Central memory CD4-positive, alpha-beta T cell (primary cell): Measurements from ENCODE around the gene OR2T1.
A peak's percentile ranks its signal among the peaks of the same experiment; 100 is the strongest.
"Not testable (repeated sequence)": the region's sequence is repeated elsewhere in the genome, so short reads cannot be mapped to it uniquely, and the experiment has no call there.

Experiments used
- DNase-seq: peaks from one replicate; pipeline ENCODE4 v3.0.0; 2022
- total RNA-seq, 3 experiments: gene quantifications; one replicate each; lab custom pipeline; 2026; lab: John Stamatoyannopoulos, UW

Gene OR2T1, protein sequence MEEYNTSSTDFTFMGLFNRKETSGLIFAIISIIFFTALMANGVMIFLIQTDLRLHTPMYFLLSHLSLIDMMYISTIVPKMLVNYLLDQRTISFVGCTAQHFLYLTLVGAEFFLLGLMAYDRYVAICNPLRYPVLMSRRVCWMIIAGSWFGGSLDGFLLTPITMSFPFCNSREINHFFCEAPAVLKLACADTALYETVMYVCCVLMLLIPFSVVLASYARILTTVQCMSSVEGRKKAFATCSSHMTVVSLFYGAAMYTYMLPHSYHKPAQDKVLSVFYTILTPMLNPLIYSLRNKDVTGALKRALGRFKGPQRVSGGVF
- total RNA-seq, result 0 to 0.04 (median 0) reads per million in 3 experiments

DNA sequence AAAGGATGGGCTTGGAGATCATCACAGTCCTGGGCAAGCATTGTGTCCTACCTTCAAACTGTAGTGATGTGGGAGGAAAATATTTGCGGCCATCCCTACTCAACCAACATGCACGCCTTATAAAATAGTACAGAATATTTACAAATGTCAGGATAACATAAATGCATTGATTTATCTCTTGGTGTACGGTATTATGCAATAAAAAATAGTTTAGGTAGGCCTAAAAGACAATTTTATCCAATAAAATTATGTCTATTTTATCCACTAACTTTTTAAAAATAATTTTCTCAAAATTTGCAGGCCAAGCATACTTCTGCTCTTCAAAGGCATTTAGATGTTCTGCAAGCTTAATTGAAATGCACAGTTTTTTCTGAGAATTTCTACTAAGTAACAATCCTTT is at the start of gene OR2T1:
TSS of gene OR2T1 (plus strand) at position 301 of the 400 bp plus-strand sequence. CDS start 3,100 bp downstream, outside the sequence.
- DNase-seq, result no peak

DNA sequence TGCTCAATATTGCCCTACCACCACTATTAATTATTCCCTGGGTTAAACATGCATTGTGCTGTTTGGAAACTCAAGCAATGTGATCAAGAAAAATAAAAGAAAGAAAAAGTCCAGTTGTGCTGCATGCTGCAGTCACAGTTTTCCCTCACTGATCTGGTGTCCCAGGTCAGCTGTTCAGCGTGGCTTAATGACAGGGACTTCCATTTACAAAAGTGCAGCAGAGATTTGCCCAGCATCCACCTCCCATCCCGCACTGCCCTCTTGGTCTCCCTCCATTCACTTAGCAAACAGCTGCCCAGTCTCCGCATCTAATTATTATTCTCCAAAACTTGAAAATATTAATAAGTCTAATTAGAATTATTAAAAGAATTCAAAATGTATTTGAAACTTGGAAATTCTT is 43.4 kb upstream of the OR2T1 start:
- no peak for DNase-seq

DNA sequence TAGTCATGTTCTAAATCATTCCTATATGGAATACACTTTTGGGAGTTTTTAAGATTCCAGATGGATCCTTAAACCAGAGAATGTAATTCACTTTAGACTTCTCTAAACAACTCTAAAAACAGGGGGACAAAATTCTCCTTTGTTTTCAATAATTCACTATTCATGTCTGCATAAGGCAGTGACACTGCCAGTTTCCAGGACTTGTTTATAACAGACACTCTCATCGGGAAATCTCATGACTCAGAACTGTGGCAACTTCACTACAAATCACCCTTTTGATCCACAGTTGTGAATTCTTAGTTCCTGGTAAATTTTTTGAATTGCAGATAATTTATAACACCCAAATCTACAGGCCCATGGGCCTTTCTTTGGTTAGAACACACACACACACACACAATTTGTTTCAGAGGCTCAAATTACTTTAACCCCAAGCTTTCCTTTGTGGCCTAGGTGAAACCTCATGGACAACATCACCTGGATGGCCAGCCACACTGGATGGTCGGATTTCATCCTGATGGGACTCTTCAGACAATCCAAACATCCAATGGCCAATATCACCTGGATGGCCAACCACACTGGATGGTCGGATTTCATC is 41.6 kb upstream of the OR2T1 start, which contains the start of gene OR2T4:
TSS of gene OR2T4 (plus strand) at position 545 of the 595 bp plus-strand sequence. CDS start at position 545, 0 bp downstream.
- no peak for DNase-seq

DNA sequence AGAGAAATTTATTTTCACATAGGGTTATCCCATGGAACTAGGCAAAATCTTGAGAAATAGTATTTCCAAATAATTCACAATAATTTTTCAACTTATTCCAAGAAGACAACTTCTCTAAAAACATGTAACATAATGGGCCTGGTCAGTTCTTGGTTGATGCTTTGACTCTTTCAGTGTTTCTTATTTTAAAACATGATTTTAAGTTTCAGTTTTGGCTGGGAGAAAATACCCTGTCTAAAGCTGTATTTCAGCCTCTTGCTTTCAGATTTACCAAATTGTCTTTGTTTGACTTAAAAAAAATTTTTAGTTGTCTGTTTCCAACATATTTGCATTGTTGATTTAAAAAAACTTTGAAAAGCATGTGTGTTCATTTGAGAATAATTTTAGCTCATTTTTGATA is 36.2 kb upstream of the OR2T1 start:
- no peak for DNase-seq

DNA sequence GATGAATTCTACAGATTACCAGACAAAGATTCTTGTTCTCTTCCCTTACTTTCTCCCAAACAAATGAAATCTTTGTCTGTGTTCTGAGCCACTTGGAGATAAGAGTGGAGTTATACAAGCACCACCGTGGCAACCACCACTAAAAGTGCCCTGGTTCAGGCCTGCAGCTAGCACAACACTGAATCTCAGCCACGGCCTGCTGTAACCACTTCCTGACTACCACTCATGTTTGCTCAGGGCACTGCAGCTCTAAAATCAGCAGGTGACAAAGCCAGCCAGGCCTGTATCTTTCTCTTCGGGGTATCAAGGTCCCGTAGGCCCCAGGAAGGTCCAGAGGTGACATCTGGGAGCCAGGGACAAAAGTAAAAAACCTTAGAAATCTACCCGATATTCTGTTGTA is 30.5 kb upstream of the OR2T1 start:
- no peak for DNase-seq

DNA sequence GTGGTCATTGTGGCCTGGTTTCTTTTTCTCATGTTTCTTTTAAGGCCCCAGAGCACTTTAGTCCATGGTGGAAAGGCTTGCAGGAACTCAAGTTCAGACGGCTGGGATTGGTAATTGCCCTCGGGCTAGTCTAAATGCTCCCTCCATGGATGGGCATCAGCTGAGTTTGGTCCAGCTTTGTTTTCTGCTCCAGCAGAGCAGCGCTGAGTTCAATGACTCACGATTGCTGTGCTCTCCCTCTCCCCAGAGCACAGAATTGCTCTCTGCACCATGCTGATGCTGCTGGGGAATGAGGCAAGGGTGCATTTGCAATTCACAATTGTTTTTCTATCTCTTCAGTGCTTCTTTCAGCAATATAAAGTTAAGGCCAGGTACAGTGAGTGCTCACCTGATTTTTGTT is 29.1 kb upstream of the OR2T1 start:
- DNase-seq, result no peak

DNA sequence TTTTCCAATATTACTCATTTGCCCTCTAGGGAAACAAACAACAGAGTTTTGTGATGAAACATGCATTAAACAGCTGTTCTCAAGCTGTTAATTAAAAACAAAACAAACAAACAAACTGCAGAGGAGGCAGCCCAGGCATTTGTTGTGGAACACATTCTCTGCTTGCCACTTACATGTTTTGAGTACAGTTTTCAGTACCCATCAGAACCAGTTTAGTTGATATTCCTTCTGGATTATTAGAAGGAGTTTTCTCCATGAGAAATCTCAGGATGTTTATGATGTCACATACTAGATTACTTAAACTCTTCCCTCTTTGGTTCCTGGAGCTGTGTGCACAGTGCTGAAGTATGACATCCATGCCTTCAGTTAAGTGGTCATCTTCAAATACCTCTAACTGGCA is 27.4 kb upstream of the OR2T1 start, which contains the start of gene OR2T6:
TSS of gene OR2T6 (plus strand) at position 301 of the 400 bp plus-strand sequence. CDS start 11,863 bp downstream, outside the sequence.
- DNase-seq, result no peak

DNA sequence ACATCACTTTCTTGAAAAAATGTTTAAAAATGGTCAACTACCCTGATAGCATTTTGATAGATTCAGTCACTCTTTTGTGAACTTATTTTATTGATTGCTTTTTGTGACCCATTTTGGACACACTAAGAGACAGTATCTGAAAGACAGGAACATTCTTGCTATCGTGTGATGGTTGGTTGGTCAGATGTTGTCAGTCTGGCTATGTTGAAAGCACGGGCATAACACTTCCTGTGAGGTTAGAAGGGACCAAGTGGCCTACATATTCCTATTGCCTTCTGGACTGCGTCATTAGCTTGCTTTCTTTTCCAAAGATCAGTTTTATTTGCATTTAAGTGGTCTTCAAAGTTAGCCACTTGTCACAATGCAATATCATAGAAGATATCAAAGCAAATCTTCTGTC is 25.9 kb upstream of the OR2T1 start:
- no peak for DNase-seq

DNA sequence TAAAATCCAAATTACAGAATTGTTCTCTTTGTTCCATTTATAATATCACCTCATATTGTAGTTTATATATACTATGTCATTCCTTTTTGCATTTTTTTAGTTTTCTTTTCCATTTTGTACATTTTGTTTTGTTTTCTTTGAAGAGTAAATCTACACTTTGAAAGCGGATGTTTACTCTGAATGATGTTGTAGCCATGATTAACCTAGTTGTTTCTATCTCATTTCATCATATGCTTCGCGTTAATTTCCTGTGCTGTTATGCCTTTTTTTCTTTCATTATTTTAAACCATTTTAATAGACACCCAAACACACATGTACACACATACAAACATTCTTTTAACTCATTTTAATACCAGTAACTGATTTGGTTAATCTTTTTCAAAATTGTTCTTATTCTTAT is 22.0 kb upstream of the OR2T1 start:
- DNase-seq, result no peak

DNA sequence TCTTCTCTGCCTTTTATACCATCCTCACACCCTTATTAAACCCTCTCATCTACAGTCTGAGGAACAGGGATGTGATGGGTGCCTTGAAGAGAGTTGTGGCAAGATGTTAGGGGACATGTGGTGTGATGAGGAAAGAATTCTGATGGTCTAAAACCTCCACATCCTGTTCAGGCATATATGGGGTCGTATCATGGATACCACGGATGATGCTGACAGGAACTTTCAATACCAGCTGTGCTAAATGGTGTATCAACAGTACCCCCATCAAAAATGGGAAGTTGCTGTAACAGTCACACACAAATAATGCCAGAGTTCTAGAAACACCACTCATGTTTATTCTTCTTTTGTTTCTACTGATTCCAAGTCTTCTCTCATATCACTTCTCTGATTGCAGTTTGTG is 14.4 kb upstream of the OR2T1 start:
- DNase-seq, result no peak

DNA sequence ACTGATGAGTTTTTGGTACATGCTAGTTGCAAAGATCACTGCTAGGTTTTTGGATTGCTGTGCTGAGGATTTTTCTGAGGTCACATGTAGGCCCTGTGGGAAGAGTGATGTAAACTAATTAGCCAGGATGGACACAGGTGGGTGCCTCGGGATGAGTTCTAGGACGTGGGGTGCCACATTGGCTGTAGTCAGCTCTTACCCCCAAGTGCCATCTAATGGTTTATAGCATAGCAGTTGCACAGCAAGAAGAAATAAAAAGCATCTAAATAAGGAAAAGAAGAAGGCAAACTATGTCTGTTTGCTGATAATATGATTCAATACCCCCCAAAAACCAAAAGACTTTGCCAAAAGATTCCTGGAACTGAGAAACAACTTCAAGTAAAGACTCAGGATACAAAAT is 9.8 kb upstream of the OR2T1 start:
- no peak for DNase-seq

DNA sequence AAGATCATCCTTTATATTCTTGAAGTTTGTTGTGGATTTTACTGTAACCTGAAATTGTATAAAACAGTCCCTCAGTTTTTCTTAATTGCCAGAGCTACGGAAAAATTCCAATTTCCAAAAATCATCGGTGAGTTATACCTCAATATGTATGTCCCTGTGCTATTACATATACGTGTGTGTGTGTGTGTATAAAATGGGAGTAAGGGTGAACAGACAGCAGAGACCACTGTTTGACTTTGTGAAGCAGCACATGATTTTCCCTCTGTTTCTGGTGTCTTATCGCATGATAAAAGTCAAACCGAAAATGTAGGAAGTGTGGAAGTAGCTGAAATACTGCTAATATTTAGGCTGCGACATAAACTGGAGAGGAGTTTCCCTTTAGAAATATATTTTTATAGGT is 1.2 kb downstream of the OR2T1 start:
- DNase-seq, result peak; percentile 17

DNA sequence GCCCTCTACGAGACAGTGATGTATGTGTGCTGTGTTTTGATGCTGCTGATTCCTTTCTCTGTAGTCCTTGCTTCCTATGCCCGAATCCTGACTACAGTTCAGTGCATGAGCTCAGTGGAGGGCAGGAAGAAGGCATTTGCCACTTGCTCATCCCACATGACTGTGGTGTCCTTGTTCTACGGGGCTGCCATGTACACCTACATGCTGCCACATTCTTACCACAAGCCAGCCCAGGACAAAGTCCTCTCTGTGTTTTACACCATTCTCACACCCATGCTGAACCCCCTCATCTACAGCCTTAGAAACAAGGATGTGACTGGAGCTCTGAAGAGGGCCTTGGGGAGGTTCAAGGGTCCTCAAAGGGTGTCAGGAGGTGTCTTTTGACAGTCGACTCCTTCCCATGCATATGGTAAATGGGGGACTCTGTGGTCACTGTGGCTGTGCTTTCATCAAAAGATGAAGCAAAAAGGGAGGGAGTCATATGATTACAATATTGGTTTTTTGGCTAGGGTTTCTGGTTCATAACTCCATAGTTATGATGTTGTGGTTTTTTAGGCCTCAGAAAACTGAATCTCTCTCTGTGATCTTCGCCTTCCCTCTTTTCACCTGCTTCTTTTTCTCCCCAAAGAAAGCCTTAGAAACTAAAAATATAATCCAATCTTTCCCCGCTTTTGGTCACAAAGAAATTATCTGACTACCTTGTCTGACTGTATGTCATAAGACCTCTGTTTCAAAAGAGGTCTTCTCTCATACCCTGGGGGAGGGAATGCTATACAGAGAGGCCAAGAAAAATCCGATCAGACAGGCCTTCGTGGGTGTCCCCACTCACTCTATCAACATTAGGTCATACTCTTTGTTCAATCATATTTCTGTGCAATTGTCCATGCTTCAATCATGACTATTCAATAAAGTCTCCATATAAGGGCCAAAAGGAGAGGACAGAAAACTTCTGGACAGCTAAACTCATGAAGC is 4.2 kb downstream of the OR2T1 start:
- DNase-seq, result no peak

DNA sequence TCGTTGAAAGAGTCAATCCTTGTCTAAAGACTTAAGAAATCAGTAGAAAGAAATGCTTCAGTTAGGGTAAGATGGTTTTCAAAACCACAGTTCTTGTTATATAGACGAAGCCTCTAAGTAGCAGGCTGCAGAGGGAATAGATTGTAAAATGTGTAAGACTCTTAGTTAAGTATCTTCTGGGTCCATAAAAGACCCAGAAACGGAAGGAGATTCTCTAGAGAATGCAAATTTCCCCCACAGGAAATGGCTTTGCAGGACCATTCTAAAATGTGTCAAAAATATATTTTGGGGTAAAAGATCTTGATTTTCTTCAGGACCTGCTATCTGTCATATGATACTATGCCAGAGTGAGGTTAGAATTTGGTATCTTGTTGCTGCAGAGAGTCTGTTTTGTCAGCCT is 13.4 kb downstream of the OR2T1 start:
- DNase-seq, result no peak

DNA sequence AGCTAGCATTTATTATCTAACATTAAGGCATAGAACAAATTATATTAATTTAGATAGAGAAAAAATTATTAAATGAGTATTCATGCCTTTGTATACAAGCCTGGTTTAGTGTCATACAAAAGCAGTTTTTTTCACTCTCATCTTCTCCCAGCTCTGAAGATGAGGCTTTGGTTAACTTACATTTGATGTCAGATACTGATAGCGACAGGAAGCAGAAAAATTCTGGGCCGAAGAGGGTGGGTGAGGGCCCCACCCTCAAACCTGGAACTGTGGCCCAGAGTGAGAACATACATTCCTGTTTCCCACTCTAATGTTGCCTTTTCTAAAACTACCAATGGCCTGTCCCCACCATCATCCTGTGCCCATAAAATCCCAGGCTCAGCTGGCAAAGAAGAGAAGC is 15.0 kb downstream of the OR2T1 start:
- no peak for DNase-seq

DNA sequence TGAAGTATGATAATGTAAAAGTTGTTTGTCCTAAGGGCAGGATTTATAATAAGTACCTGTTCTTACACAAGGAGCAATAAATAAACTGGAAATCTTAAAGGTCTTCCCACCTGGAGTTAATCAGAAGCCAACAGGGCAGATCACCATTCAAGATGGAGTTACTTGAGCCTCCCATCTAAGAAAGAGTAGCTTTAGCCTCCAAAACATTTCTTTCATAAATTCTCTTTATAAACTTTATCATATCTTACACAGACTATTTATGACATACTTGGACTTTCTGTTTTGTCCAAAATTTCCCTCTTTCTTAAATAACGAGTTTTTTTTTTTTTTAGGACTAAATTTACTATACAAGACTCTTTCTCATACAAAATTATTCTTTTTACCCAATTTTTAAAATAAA is 18.5 kb downstream of the OR2T1 start:
- DNase-seq, result no peak

DNA sequence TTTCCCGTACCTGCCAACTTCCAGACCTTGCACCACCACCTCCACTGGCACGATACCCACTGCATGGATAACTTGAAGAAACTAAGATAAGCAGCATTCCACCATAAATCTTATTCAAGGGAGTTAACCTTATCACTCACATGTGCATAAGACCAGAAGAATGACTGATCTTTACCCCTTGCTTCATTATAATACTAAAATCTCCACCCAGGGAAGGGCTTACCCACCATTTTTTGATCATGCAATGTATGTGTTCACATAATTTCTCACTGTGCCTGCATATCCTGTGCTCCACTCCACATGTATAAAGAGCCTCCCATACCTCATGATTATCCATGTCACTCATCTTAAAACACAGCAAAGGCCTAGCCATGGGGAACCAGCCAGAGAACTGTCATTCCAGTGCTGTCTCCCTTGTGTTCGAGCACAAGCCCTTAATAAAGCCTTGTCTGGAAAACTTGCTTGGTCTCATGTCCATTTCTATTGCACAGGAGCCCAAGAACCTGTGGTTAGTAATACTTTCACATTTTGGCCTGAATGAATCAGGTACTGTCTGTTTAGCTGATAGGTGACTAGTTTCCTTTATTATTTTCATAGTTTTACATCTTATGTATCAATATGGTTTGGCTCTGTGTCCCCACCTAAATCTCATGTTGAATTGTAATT is 24.8 kb downstream of the OR2T1 start:
- DNase-seq, result not testable (repeated sequence)

DNA sequence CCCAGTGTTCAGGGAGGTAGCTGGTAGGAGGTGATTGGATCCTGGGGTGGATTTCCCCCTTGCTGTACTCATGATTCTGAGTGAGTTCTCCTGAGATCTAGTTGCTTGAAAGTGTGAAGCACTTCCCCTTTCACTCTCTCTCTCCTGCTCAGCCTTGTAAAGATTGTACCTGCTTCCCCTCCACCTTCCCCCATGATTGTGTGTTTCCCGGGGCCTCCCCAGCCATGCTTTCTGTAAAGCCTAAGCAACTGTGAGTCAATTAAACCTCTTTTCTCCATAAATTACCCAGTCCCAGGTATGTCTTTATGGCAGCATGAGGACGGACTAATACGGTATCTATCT is 25.3 kb downstream of the OR2T1 start:
- not testable (repeated sequence) for DNase-seq

DNA sequence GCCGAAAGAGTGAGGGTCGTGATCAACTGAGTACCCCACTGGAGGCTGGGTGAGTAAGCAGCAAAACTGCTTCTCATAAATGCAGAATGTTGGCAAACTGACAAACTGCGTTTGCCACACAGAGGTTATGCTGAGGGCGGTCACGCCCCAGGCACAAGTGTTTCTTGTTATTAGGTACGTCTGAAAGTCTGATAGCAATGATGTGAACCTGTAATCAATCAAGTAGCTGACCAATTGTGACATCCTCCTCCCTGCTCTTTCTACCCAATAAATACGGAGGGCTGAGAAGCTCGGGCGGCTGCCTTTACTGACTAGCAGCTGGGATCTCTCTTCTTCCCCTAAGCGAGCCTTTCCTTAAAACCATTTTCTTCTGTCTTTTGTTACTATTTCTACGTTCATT is 28.8 kb downstream of the OR2T1 start:
- DNase-seq, result not testable (repeated sequence)

DNA sequence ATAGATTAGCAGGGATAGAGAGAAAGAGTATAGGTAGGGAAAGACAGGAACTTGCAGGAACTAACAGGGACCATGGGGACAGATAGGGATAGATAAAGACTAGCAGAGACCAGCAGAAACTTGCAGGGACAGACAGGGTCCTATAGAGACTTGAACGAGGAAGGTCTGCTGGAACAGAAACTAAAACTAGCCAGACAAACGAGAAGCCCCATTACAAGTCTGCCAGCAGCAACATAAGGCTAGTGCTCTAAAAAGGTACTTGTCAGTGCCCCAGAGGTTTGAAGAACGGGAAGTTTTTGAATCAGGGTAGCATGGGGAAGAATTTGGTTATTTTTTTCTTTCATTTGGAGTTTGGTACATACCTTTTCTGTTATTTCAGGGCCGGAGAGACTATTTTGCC is 29.4 kb downstream of the OR2T1 start:
- not testable (repeated sequence) for DNase-seq

DNA sequence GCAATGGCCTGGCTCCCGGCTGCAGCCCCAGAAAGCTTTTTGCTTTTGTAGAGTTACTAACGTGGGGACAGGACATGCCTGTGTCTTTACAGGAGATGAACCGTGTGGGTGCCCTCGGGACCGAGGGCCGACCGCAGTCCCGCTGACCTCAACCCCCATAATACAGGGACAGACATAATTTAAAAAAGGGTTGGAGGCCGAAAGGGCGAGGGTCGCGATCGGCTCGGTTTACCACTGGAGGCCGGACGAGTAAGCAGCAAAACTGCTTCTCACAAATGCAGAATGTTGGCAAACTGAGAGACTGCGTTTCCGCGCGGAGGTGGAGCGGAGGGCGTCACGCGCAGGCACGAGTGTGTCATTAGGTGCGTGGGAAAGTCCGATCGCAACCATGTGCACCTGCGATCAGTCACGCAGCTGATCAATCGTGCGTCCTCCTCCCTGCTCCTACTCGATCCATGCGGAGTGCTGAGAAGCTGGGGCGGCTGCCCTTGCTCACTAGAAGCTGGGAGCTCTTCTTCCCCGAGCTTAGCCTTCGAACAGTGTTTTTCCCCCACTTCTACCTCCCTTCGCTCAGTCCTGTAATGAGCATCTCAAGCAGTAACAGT is 31.1 kb downstream of the OR2T1 start:
- DNase-seq, result not testable (repeated sequence)

DNA sequence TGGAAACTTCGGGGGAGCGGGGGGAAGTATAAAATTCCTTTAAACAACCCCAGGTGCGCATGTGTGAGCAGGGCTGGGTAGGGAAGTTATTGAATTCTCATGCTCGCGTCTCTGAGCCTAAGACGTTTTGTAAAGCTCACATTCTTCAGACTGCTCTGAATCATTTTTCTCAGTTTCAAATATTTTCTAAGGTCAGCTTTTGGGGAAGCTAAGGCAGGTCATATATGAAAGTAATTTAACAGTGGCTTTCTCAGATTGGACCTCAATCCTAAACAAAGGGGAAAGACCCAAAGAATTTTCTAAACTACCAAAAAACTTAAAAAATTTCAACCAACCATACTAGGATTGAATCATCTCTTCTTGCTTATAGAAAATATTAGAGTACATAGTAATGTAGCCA is 32.1 kb downstream of the OR2T1 start:
- not testable (repeated sequence) for DNase-seq
